GM18867 (cell line): Measurements from ENCODE around the gene PPAT.
"Not testable (repeated sequence)": the region's sequence is repeated elsewhere in the genome, so short reads cannot be mapped to it uniquely, and the experiment has no call there.

Experiments
- ATAC-seq: cut with Tn5 transposase; IDR thresholded peaks from one replicate; pipeline ENCODE4 v1.9.1; 2021; ENCODE audit warnings: mild to moderate bottlenecking, moderate library complexity; ENCODE audit not compliant: unreplicated experiment

Gene PPAT

GRCh38 chr4:56435140-56435926 lies at the start of gene PPAT:
TSS of gene PPAT (minus strand) at chr4:56435615. CDS start at chr4:56435477, 138 bp downstream.
- peak; percentile 77 for ATAC-seq

DNA sequence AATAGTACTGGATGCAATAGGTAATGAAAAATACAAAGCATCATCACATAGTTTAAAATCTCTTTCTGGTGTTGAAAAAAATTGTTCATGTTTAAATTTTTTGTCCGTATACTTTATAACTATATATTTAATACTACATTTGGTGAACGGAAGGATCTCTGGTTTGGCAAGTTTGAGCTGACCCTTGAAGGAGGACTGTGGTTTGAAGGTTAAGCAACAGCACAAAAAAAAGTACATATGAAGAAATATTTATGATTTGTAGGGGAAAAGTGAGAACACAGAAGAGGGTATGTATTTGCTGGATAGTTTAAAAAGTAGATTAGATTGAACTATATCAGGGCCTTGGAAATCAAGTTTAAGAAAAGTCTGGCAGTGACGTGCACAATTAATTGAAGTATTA lies 45.3 kb upstream of the PPAT start:
- no peak for ATAC-seq

GRCh38 chr4:56477192-56477702 lies 41.8 kb upstream of the PPAT start:
- ATAC-seq, result no peak

GRCh38 chr4:56475917-56476316 lies 40.5 kb upstream of the PPAT start:
- peak; percentile 89 for ATAC-seq

- ATAC-seq, result no peak
These were observed 34.2 kb upstream of the PPAT start for GRCh38 chr4:56469489-56470210.

GRCh38 chr4:56468097-56468422 lies 32.6 kb upstream of the PPAT start:
- peak; percentile 52 for ATAC-seq

- peak; percentile 93 for ATAC-seq
These were observed 32.1 kb upstream of the PPAT start, which contains the start of gene SRP72 for GRCh38 chr4:56467284-56468096. TSS of gene SRP72 (plus strand) at chr4:56467617. CDS start at chr4:56467636, 19 bp downstream.

DNA sequence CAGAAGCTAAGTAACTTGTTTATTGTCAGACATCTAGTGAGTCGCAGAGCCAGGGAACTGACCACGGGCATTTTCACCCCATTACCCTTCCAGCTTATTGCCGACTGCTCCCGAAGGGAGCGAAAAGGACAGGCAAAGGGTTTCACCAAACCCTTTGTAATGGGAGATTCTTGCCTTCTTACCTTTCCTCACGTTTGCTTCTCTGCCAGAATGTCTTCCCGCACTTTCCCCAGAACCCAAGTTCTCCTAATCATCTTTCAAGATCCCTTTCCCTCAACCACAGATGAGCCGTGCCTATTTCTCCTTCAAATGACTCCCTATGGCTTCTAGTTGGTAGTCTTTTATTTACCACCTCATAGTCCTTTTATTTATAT lies 31.5 kb upstream of the PPAT start:
- ATAC-seq, result no peak

DNA sequence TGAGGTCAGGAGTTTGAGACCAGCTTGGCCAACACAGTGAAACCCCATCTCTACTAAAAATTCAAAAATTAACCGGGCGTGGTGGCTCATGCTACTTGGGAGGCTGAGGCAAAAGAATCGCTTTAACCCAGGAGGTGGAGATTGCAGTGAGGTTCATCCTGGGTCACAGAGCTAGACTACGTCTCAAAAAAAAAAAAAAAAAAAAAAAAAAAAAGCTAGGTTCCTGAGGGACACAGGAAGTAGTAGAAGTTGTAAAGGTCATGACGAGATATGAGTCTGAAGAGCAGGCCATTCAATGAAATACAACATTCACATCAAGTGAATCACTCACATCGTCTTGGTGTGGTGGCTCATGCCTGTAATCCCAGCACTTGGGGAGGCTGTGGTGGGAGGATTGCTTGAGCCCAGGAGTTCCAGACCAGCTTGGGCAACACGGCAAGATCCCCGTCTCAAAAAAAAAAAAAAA lies 30.9 kb upstream of the PPAT start:
- ATAC-seq, result not testable (repeated sequence)

GRCh38 chr4:56465599-56466295 lies 30.3 kb upstream of the PPAT start:
- ATAC-seq, result no peak

GRCh38 chr4:56464581-56464980 lies 29.2 kb upstream of the PPAT start:
- ATAC-seq, result no peak

DNA sequence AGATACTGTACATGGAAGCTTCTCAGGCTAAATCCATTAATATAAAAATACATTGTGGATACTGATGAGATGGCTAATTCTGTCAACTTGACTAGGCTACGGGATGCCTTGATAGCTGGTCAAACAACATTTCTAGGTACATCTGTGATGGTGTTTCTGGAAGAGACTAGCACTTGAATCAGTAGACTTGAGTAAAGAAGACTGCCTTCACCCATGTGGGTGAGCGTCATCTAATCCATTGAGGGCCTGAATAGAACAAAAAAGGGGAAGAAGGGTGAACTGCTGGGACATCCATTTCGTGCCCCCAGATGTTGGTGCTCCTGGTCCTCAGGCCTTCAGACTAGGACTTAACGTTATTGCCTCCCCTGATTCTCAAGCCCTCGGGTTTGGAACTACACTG lies 28.3 kb upstream of the PPAT start:
- ATAC-seq, result no peak

- ATAC-seq, result no peak
These were observed 26.7 kb upstream of the PPAT start for GRCh38 chr4:56462157-56462556.

GRCh38 chr4:56460085-56460484 lies 24.7 kb upstream of the PPAT start:
- ATAC-seq, result no peak

DNA sequence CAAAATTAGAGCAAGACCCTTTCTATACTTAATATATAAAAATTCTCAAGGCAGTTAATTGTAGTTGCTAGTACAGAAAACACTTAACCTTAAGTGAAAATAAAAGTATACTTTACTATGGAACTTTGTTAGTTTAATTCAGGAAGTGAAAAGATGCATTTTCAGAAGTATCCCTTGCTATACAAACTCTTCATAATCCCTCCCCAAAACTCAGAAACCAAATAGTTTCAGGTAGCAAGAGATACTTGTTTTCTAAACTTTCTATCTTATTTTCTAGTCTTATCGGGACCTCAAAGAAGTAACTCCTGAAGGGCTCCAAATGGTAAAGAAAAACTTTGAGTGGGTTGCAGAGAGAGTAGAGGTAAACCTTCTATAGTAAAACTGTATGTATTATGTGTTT lies 14.9 kb upstream of the PPAT start:
- peak; percentile 60 for ATAC-seq

- not testable (repeated sequence) for ATAC-seq
These were observed 14.1 kb upstream of the PPAT start for GRCh38 chr4:56449475-56449874.

- no peak for ATAC-seq
These were observed 12.9 kb upstream of the PPAT start for GRCh38 chr4:56448301-56448700.

- ATAC-seq, result no peak
These were observed 10.3 kb upstream of the PPAT start for GRCh38 chr4:56445699-56446098.

GRCh38 chr4:56444719-56445118 lies 9.3 kb upstream of the PPAT start:
- no peak for ATAC-seq

GRCh38 chr4:56440983-56441382 lies 5.6 kb upstream of the PPAT start:
- ATAC-seq, result no peak

DNA sequence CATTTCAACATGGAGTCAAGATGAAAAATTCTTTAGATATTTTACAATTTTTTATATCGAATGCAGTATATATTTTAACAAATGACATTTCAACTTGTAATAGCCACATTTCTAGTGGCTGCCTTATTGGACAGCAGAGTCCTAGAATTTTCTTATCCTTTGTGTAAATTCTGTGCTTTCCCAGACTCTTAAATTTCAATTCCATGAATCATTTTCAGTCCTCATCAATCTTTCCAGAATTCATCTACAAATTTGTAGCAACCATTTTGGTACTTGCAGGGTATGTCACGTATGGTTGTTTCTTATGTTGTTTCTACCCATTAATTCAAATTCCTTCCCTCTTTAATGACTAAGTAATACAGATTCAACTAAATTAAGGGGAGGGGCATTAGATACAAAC lies 3.4 kb upstream of the PPAT start:
- no peak for ATAC-seq
